ENCODE measurements around the gene TRAP1. TPM values are rescaled to one million over a fixed set of nuclear protein-coding genes. Genes with fewer than 3 reads are reported as not detected.

TRAP1 gene
- total RNA-seq, 6 experiments from 2014 or later: 97.6 to 118 (median 103) TPM

DNA sequence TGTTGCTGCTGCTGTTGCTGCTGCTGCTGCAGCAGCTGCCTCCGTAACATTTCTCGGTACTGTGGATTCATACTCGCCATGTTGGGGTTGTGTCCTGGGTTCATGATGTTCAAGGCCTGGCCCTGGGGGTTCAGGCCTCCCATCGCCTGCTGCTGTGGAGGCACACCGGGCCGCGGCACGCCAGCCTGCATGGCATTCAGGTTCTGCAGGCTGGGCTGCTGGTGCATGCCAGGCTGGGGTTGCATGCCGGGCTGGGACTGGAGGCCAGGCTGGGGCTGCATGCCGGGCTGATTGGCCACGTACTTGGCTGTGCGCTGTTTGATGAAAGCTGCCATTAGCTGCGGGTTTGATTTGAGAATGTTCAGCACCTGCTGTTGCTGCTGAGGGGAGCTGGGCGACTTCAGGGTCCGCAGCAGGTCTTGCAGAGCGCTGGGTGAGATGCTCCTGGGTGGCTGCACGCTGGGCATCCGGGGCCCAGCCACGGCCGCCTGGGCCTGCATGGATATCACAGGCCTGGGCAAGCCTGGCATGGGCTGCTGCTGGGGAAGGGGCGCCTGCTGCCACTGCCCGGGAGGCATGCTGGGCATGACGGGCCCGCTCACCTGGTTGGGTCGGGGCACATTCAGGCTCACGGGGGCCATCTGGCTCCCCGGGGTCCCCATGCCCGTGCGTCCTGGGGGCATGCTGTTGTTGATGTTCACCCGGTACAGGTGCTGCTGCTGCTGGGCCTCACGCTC, 11.3 kb upstream of the TRAP1 start:
- no peak for TF ChIP-seq CTCF (IDR thresholded peaks at IDR 0.05)
- peaks cover 37% of the 10 kb centered on the region for H3K36me3 Mint-ChIP-seq (ENCODE audit: low read depth)
- H3K27ac Mint-ChIP-seq: no peak overlapping the region
- no peak overlapping the region for H3K4me3 Mint-ChIP-seq
- H3K9me3 Mint-ChIP-seq: no peaks in the 10 kb centered on the region
- no peaks in the 10 kb centered on the region for H3K4me1 Mint-ChIP-seq (ENCODE audit: low read depth)
- peaks cover 20% of the 10 kb centered on the region for H3K27me3 Mint-ChIP-seq (ENCODE audit: insufficient read depth)
- no peak for DNase-seq

GRCh38 chr16:3727806-3728381, 10.6 kb upstream of the TRAP1 start:
- H3K27ac Mint-ChIP-seq: no peak overlapping the region
- H3K36me3 Mint-ChIP-seq (ENCODE audit: low read depth): peaks cover 34% of the 10 kb centered on the region
- H3K4me1 Mint-ChIP-seq (ENCODE audit: low read depth): no peaks in the 10 kb centered on the region
- peaks cover 21% of the 10 kb centered on the region for H3K27me3 Mint-ChIP-seq (ENCODE audit: insufficient read depth)
- DNase-seq: no peak
- no peaks in the 10 kb centered on the region for H3K9me3 Mint-ChIP-seq
- no peak for TF ChIP-seq CTCF (IDR thresholded peaks at IDR 0.05)
- H3K4me3 Mint-ChIP-seq: no peak overlapping the region

DNA sequence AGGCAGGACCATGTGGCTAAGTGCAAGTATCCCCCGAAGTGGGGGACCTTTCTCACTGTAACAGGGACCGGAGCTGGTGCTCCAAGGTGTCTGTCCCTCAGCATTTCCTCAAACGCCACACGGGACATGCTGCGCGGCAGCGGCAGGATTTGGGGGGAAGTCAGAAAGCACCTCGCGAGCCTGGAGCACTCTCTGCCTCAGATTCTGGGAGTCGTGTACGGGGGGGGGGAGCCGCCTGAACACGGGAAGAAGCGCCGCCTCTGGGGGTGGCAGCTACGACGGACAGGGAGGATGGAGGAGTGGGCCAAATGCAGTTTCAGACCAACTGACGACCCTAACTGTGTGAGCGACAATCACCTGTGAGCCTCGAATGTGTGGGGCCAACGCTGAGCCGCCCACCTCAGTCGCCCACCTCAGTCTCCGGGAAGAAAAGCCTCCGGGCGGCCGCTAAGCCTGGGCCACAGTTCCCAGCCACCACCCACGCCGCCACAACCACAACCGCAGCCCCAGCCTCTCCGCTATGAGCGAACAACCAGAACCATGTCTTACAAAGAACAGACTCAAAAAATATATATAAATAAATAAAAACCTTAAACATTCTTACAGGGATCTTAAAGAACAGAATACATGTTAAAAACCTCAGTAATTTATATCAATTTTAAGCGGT, 8.8 kb upstream of the TRAP1 start:
- Mint-ChIP-seq H3K27me3 (ENCODE audit: insufficient read depth) (peaks cover 19% of the 10 kb centered on the region), H3K4me3 (no peak overlapping the region), H3K36me3 (ENCODE audit: low read depth) (peaks cover 23% of the 10 kb centered on the region), H3K9me3 (no peaks in the 10 kb centered on the region), H3K4me1 (ENCODE audit: low read depth) (no peaks in the 10 kb centered on the region), H3K27ac (no peak overlapping the region)
- no peak for DNase-seq
- no peak for TF ChIP-seq CTCF (IDR thresholded peaks at IDR 0.05)

DNA sequence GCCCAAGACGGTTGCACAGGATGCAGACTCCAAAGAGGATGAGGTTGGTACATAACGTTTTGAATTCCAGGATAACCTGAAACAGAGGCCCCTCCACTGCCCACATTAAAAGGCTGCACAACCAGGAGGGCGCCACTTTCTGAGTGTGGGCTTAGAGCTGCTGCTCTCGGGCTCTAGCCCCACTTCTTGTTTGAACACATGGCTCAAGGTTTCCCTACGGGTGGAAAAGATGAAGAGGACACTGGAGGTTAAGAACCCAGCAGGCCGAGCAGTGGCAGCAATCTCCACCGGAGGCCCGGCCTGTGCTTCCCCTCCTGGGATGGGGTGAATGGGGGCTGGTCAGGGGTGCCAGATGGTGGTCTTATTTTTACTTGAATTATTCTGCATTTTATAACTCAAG, 8.0 kb upstream of the TRAP1 start:
- no peaks in the 10 kb centered on the region for H3K9me3 Mint-ChIP-seq
- H3K36me3 Mint-ChIP-seq (ENCODE audit: low read depth): peaks cover 20% of the 10 kb centered on the region
- no peak overlapping the region for H3K4me3 Mint-ChIP-seq
- no peaks in the 10 kb centered on the region for H3K4me1 Mint-ChIP-seq (ENCODE audit: low read depth)
- peaks cover 18% of the 10 kb centered on the region for H3K27me3 Mint-ChIP-seq (ENCODE audit: insufficient read depth)
- no peak for TF ChIP-seq CTCF (IDR thresholded peaks at IDR 0.05)
- DNase-seq: no peak
- no peak overlapping the region for H3K27ac Mint-ChIP-seq

DNA sequence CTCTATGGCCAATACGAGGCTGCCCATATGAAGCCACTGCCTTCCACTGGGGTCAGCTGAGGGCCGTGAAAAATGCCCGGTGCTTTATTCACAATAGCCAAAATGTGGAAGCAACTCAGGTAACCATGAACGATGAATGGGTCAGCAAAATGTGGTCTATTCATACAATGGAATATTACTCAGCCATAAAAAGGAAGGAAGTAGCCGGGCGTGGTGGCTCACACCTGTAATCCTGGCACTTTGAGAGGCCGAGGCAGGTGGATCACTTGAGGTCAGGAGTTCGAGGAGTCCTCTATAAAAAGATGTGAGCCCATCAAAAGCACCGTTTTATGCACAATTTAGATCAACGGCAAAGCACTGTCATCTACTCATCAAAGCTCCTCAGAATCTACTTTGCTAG, 5.2 kb upstream of the TRAP1 start:
- no peak for TF ChIP-seq CTCF (IDR thresholded peaks at IDR 0.05)
- no peak for DNase-seq
- H3K9me3 Mint-ChIP-seq: no peaks in the 10 kb centered on the region
- peaks cover 9% of the 10 kb centered on the region for H3K27me3 Mint-ChIP-seq (ENCODE audit: insufficient read depth)
- no peak overlapping the region for H3K4me3 Mint-ChIP-seq
- H3K27ac Mint-ChIP-seq: no peak overlapping the region
- H3K36me3 Mint-ChIP-seq (ENCODE audit: low read depth): peaks cover 4% of the 10 kb centered on the region; the same call in 1 of the 2 replicates
- H3K4me1 Mint-ChIP-seq (ENCODE audit: low read depth): peaks cover 7% of the 10 kb centered on the region; the same call in 1 of the 2 replicates
